C4-2B (cell line): ENCODE data around the gene IRAK1.

ENCODE experiments used
- H3K27ac ChIP-seq: fragments of 450-650 bp; 2 replicates; pipeline ENCODE4 v1.5.1; 2017
- CTCF ChIP-seq: fragments of 450-650 bp; conservative IDR thresholded peaks from 2 replicates; pipeline ENCODE4 v1.5.1; 2017; ENCODE audit warnings: mild to moderate bottlenecking
- ZFX ChIP-seq: fragments of 450-650 bp; IDR thresholded peaks from 2 replicates; pipeline ENCODE4 v1.6.1; 2017

Gene IRAK1

GRCh38 chrX:154048398-154048797 is 28.7 kb upstream of the IRAK1 start:
- H3K27ac ChIP-seq: peak overlapping the region; percentile 83
- TF ChIP-seq CTCF (no peak), ZFX (no peak)

- no peak for TF ChIP-seq ZFX
- TF ChIP-seq CTCF: no peak
- peak overlapping the region; percentile 97 for H3K27ac ChIP-seq
Observed at GRCh38 chrX:154046940-154047610, 27.4 kb upstream of the IRAK1 start.

GRCh38 chrX:154046031-154046781 is 26.5 kb upstream of the IRAK1 start:
- peak overlapping the region; percentile 97 for H3K27ac ChIP-seq
- TF ChIP-seq CTCF (peak; percentile 23), ZFX (no peak)

- H3K27ac ChIP-seq: no peak overlapping the region; the same call in 1 of the 2 replicates
- TF ChIP-seq CTCF: no peak
- TF ChIP-seq ZFX: no peak
Observed at GRCh38 chrX:154044091-154044490, 24.4 kb upstream of the IRAK1 start.

- H3K27ac ChIP-seq: no peak overlapping the region
- TF ChIP-seq CTCF: no peak
Observed at GRCh38 chrX:154043003-154043763, 23.5 kb upstream of the IRAK1 start.

GRCh38 chrX:154040863-154041262 is 21.2 kb upstream of the IRAK1 start:
- H3K27ac ChIP-seq: no peak overlapping the region
- TF ChIP-seq ZFX: no peak
- no peak for TF ChIP-seq CTCF

- no peak overlapping the region for H3K27ac ChIP-seq
- no peak for TF ChIP-seq CTCF
Observed at GRCh38 chrX:154040307-154040756, 20.6 kb upstream of the IRAK1 start.
